HepG2 (cell line): ENCODE results near the gene SMG5. TPM values are rescaled to one million over a fixed set of nuclear protein-coding genes. Genes with fewer than 3 reads are reported as not detected.
A peak's percentile ranks its signal among the peaks of the same experiment; 100 is the strongest.

ENCODE experiments used
- HNRNPK ChIP-seq: fragments of 200-400 bp; formaldehyde crosslinking; IDR thresholded peaks from 2 replicates; pipeline ENCODE4 v1.6.1; 2018; ENCODE audit warnings: low read length, low read depth, moderate library complexity, mild to moderate bottlenecking; ENCODE audit not compliant: poor library complexity, severe bottlenecking
- HOXA3 ChIP-seq: sonication (generic); formaldehyde crosslinking; IDR thresholded peaks from 2 replicates; pipeline ENCODE4 v1.5.0; 2020; ENCODE audit warnings: missing genetic modification reagents
- KDM2A ChIP-seq: sonication (generic); formaldehyde crosslinking; IDR thresholded peaks from 2 replicates; pipeline ENCODE4 v1.4.0; 2020; ENCODE audit warnings: low read depth, missing genetic modification reagents, borderline replicate concordance
- NFAT5 ChIP-seq: sonication (generic); formaldehyde crosslinking; IDR thresholded peaks from 2 replicates; pipeline ENCODE4 v1.4.0; 2020; ENCODE audit warnings: missing genetic modification reagents
- NRL ChIP-seq: sonication (generic); formaldehyde crosslinking; IDR thresholded peaks from 2 replicates; pipeline ENCODE4 v1.5.0; 2020; ENCODE audit warnings: missing genetic modification reagents, mild to moderate bottlenecking, moderate library complexity, borderline replicate concordance
- RBFOX2 ChIP-seq: fragments of 200-400 bp; formaldehyde crosslinking; IDR thresholded peaks from 2 replicates; pipeline ENCODE4 v1.6.1; 2017; ENCODE audit warnings: low read depth, mild to moderate bottlenecking, low read length
- REL ChIP-seq: sonication (generic); formaldehyde crosslinking; conservative IDR thresholded peaks from 2 replicates; pipeline ENCODE4 v1.8.0; 2022; ENCODE audit warnings: mild to moderate bottlenecking, missing genetic modification reagents, moderate library complexity
- TFDP1 ChIP-seq: IDR thresholded peaks from 2 replicates; pipeline ENCODE4 v1.6.1; 2016; ENCODE audit warnings: missing compliant biosample characterization, missing genetic modification reagents, borderline replicate concordance
- TP53 ChIP-seq: sonication (generic); formaldehyde crosslinking; conservative IDR thresholded peaks from 2 replicates; pipeline ENCODE4 v1.4.0; 2020; ENCODE audit warnings: missing genetic modification reagents
- ZFX ChIP-seq: sonication (generic); formaldehyde crosslinking; IDR thresholded peaks from 2 replicates; pipeline ENCODE4 v1.4.0; 2020; ENCODE audit warnings: mild to moderate bottlenecking, low read depth, missing genetic modification reagents, moderate library complexity
- ZNF235 ChIP-seq: sonication (generic); formaldehyde crosslinking; IDR thresholded peaks from 2 replicates; pipeline ENCODE4 v1.8.1; 2023; ENCODE audit warnings: mild to moderate bottlenecking, missing genetic modification reagents, borderline replicate concordance
- ZNF326 ChIP-seq: sonication (generic); formaldehyde crosslinking; IDR thresholded peaks from 2 replicates; pipeline ENCODE4 v1.4.0; 2020; ENCODE audit warnings: missing genetic modification reagents, borderline replicate concordance
- ZNF451 ChIP-seq: sonication (generic); formaldehyde crosslinking; IDR thresholded peaks from 2 replicates; pipeline ENCODE4 v1.5.0; 2020; ENCODE audit warnings: mild to moderate bottlenecking, missing genetic modification reagents
- ZNF501 ChIP-seq: sonication (generic); formaldehyde crosslinking; IDR thresholded peaks from 2 replicates; pipeline ENCODE4 v1.5.1; 2020; ENCODE audit warnings: mild to moderate bottlenecking, moderate library complexity, missing genetic modification reagents
- ZNF574 ChIP-seq: sonication (generic); formaldehyde crosslinking; IDR thresholded peaks from 2 replicates; pipeline ENCODE4 v1.4.0; 2020; ENCODE audit warnings: missing genetic modification reagents
- ZNF616 ChIP-seq: sonication (generic); formaldehyde crosslinking; IDR thresholded peaks from 2 replicates; pipeline ENCODE4 v1.5.0; 2020; ENCODE audit warnings: low read depth, mild to moderate bottlenecking, missing genetic modification reagents
- ZNF766 ChIP-seq: sonication (generic); formaldehyde crosslinking; IDR thresholded peaks from 2 replicates; pipeline ENCODE4 v1.5.0; 2020; ENCODE audit warnings: missing genetic modification reagents, borderline replicate concordance
- ZNF891 ChIP-seq: sonication (generic); formaldehyde crosslinking; IDR thresholded peaks from 2 replicates; pipeline ENCODE4 v1.5.0; 2020; ENCODE audit warnings: mild to moderate bottlenecking, missing genetic modification reagents
- polyA plus RNA-seq, 8 experiments: library from polyadenylated mRNA; depleted of rRNA in 3 of 8; stranded (reverse) in 7 of 8; unstranded in 1 of 8; fragments of >200 nt; fragmentation: Illumina TruSeq in 4 of 8; extraction: Trizol in 4 of 8; gene quantifications; 2 replicates each; pipeline versions ENCODE4 v1.2.1 to v1.2.3, GENCODE V29; 2011 to 2016; ENCODE audit warnings: low read depth in 4 of 8, missing spikeins in 1 of 8, mixed read lengths in 1 of 8; ENCODE audit not compliant: insufficient read depth in 1 of 8
- total RNA-seq, 5 experiments: library from RNA; depleted of rRNA; stranded (reverse); fragments of >200 nt; fragmentation: Illumina TruSeq; extraction: Trizol; gene quantifications; 2 replicates each; pipeline ENCODE4 v1.2.3, GENCODE V29; 2016; ENCODE audit warnings: low read depth in 1 of 5

The SMG5 gene
- total and polyA plus RNA-seq, 2 of the 13 experiments (the other 11 are each of a cell fraction or from before 2014, with no cell fraction given), result 50.5 to 84.0 TPM

- TF ChIP-seq NFAT5 (CRISPR knock-in tag), result peak; percentile 25; the same call in 1 of the 2 replicates
- TF ChIP-seq ZFX (CRISPR knock-in tag), result peak; percentile 77; the same call in 1 of the 2 replicates
- TF ChIP-seq ZNF766 (CRISPR knock-in tag), result 0 out of 2 replicates have a peak, but pooled peaks have one; percentile 68
- peak; percentile 26; the same call in 1 of the 2 replicates for TF ChIP-seq REL
- TF ChIP-seq ZNF501, result 0 out of 2 replicates have a peak, but pooled peaks have one; percentile 34
- TF ChIP-seq ZNF574, result peak; percentile 58
- TF ChIP-seq ZNF326 (CRISPR knock-in tag), result 0 out of 2 replicates have a peak, but pooled peaks have one; percentile 71
- TF ChIP-seq KDM2A, result peak; percentile 90
- peak; percentile 22 for TF ChIP-seq HNRNPK
- 0 out of 2 replicates have a peak, but pooled peaks have one; percentile 49 for TF ChIP-seq ZNF235 (CRISPR knock-in tag)
- peak; percentile 70 for TF ChIP-seq HOXA3
- peak; percentile 47; the same call in 1 of the 2 replicates for TF ChIP-seq TFDP1 (CRISPR knock-in tag)
- TF ChIP-seq ZNF891, result 0 out of 2 replicates have a peak, but pooled peaks have one; percentile 47
- TF ChIP-seq TP53, result no peak
- TF ChIP-seq ZNF451 (CRISPR knock-in tag), result peak; percentile 72; the same call in 1 of the 2 replicates
- no peak for TF ChIP-seq ZNF616 (CRISPR knock-in tag)
- TF ChIP-seq RBFOX2, result peak; percentile 61
- TF ChIP-seq NRL (CRISPR knock-in tag), result no peak
Observed at GRCh38 chr1:156245451-156246232, 37.0 kb downstream of the SMG5 start (continued).
